ENCODE measurements around the gene AIF1L. TPM values are rescaled to one million over a fixed set of nuclear protein-coding genes. Genes with fewer than 3 reads are reported as not detected.
"Not testable (repeated sequence)": the region's sequence is repeated elsewhere in the genome, so short reads cannot be mapped to it uniquely, and the experiment has no call there.

Gene AIF1L
- total RNA-seq, 6 donors from 2014 or later, result 3.8 to 21.4 (median 10.5) TPM

DNA sequence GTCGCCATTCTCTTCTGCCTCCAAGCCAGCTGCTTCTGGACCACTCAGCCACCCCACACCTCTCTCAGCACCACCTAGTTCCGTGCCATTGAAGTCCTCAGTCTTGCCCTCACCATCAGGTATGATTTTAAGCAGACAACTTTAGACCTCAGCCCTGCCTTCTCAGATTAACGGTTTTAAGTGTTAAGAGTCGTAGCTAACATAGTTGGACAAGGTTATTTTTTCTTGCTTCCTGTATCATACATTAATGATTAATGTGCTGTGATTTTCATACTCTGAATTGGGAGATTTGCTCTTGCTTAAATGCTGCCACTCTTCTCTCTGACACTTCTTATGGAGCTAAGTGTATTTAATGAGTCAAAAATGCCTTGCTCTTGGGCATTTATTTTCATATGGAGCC, 49.9 kb downstream of the AIF1L start:
- WGBS, 2 donors, result 91 to 92% methylated on average over 4 of the region's 4 CpGs
- no peak overlapping the region for H3K4me3 ChIP-seq

DNA sequence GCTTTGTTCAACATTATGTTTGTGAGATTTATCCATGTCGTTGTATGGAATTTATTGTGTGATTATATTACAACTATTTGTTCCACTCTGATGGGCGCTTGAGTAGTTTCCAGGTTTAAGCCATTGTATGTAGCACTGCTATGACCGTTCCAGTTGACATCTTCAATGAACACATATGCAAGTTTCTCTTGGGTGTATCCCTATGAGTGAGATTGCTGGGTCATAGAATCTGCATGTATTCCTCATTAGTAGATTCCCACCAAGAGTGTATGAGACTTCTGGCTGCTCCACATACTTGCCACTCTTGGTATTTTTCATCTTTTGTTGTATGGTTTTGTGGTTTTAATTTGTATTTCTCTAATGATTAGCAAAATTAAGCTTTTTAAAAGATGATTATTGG, 51.9 kb downstream of the AIF1L start:
- Histone ChIP-seq H3K9me3 (no peaks in the 10 kb centered on the region), H3K27me3 (no peaks in the 10 kb centered on the region), H3K27ac (no peak overlapping the region), H3K4me3 (no peak overlapping the region), H3K4me1 (no peaks in the 10 kb centered on the region), H3K36me3 (peaks cover 64 to 100% (median 88%) of the 10 kb centered on the region in 4 donors)
- TF ChIP-seq POLR2AphosphoS5 (IDR thresholded peaks at IDR 0.05), result no peak
- TF ChIP-seq EP300 (IDR thresholded peaks at IDR 0.05), result no peak
- no peak for TF ChIP-seq POLR2A (IDR thresholded peaks at IDR 0.05)
- TF ChIP-seq, protein P1, sequence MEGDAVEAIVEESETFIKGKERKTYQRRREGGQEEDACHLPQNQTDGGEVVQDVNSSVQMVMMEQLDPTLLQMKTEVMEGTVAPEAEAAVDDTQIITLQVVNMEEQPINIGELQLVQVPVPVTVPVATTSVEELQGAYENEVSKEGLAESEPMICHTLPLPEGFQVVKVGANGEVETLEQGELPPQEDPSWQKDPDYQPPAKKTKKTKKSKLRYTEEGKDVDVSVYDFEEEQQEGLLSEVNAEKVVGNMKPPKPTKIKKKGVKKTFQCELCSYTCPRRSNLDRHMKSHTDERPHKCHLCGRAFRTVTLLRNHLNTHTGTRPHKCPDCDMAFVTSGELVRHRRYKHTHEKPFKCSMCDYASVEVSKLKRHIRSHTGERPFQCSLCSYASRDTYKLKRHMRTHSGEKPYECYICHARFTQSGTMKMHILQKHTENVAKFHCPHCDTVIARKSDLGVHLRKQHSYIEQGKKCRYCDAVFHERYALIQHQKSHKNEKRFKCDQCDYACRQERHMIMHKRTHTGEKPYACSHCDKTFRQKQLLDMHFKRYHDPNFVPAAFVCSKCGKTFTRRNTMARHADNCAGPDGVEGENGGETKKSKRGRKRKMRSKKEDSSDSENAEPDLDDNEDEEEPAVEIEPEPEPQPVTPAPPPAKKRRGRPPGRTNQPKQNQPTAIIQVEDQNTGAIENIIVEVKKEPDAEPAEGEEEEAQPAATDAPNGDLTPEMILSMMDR (IDR thresholded peaks at IDR 0.05), result no peak
- no peak for ATAC-seq (ENCODE audit: low FRiP score in 2 of 2)
- DNase-seq, result no peak
- WGBS, 2 donors, result 90 to 92% methylated on average over 3 of the region's 3 CpGs

More for the DNA sequence above, 49.9 kb downstream of the AIF1L start:
- Histone ChIP-seq H3K4me1 (no peaks in the 10 kb centered on the region), H3K36me3 (peaks cover 55 to 100% (median 81%) of the 10 kb centered on the region in 4 donors), H3K27ac (no peak overlapping the region), H3K27me3 (no peaks in the 10 kb centered on the region), H3K9me3 (no peaks in the 10 kb centered on the region)
- no peak for TF ChIP-seq POLR2AphosphoS5 (IDR thresholded peaks at IDR 0.05)
- no peak for TF ChIP-seq EP300 (IDR thresholded peaks at IDR 0.05)
- TF ChIP-seq POLR2A (IDR thresholded peaks at IDR 0.05), result no peak
- TF ChIP-seq, protein P1 (IDR thresholded peaks at IDR 0.05), result no peak
- DNase-seq (no peak), ATAC-seq (ENCODE audit: low FRiP score in 2 of 2) (no peak)

DNA sequence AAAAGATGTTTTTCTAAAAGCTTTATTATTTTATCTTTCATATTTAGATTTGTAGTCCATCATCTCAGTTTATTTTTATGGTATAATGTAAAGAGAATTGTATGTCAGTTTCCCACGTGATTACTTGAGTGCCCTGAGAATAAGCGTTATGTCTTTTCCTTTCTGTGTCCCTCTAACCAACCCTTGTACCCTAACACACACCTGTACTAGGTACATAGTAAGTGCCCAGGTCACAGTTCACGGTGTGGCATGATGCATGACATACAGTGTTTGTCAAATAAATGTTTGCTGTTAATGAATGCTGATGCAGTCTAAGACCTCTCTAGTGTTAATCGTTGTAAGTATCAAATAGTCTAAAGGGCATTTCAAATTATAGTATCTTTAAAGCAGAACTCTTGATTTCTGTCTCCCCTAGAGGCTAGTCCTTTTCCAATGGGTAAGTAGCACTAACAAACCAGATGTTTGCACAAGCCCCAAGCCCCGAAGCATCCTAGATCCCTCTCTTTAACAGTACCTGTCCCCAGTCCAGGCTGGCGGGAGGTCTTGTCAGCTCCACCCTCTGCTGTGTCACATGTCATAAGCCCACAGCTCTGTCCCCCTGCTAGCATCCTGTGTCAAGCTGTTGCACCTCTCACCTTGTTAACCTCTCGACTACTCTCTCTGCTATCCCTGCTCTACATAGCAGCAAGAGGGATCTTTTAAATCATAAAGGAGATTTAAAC, 52.8 kb downstream of the AIF1L start:
- 84 to 89% methylated on average over 7 of the region's 7 CpGs for WGBS, 2 donors
- Histone ChIP-seq H3K27me3 (no peaks in the 10 kb centered on the region), H3K4me3 (no peak overlapping the region), H3K9me3 (no peaks in the 10 kb centered on the region), H3K36me3 (peaks cover 66 to 100% (median 93%) of the 10 kb centered on the region in 4 donors), H3K27ac (no peak overlapping the region), H3K4me1 (no peaks in the 10 kb centered on the region)
- no peak for TF ChIP-seq POLR2AphosphoS5 (IDR thresholded peaks at IDR 0.05)
- DNase-seq (no peak), ATAC-seq (ENCODE audit: low FRiP score in 2 of 2) (no peak)

DNA sequence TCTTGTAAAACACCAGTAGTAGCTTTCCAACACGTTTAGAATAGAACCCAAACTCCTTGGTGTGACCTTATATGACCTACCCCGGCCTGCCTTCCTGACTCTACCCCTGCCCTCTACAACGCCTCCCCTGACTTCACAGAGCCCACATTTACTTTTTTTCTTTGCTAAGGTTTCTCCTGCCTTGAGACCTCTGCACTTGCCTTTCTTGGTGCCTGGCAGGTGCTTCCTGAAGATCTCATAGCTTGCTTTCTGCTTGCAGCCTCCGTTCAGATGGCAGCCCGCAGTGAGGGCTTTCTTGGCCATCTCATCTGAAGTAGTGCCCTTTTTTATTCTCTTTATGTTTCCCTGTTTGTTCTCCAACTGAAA, 53.3 kb downstream of the AIF1L start:
- 39 to 68% methylated on average over 5 of the region's 5 CpGs for WGBS, 2 donors

DNA sequence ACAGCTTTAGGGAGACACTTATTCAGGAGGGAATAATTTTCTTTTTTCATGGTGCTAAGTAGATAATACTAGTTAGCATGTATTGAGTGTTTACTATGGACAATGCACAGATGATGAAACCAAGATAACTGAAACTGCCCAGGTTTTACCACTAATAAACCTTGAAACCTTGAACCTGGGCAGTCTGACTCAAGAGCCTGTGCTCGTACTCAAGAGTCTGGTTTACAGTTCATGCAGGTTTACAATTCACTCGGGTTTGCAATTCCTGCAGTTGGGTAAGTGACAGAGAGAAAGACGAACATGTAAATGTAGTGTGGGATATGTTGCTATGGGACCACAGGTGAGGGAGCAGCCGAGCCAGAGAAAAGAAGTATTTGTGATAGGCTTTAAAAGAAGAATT, 57.3 kb downstream of the AIF1L start:
- no peak overlapping the region for H3K4me3 ChIP-seq
- 86 to 90% methylated on average over 4 of the region's 4 CpGs for WGBS, 2 donors
- peaks cover 34 to 98% (median 72%) of the 10 kb centered on the region in 4 donors for H3K36me3 ChIP-seq
- DNase-seq, result no peak
- TF ChIP-seq POLR2A (IDR thresholded peaks at IDR 0.05) (no peak), EP300 (IDR thresholded peaks at IDR 0.05) (no peak), POLR2AphosphoS5 (IDR thresholded peaks at IDR 0.05) (no peak)
- TF ChIP-seq, protein P1 (IDR thresholded peaks at IDR 0.05), result no peak
- H3K27ac ChIP-seq, result no peak overlapping the region
- no peaks in the 10 kb centered on the region for H3K27me3 ChIP-seq
- H3K9me3 ChIP-seq, result no peaks in the 10 kb centered on the region
- no peak for ATAC-seq (ENCODE audit: low FRiP score in 2 of 2)
- no peaks in the 10 kb centered on the region for H3K4me1 ChIP-seq

More for the DNA sequence above, 53.3 kb downstream of the AIF1L start:
- no peak for TF ChIP-seq POLR2AphosphoS5 (IDR thresholded peaks at IDR 0.05)
- no peak for TF ChIP-seq EP300 (IDR thresholded peaks at IDR 0.05)
- TF ChIP-seq, protein P1 (IDR thresholded peaks at IDR 0.05), result no peak
- TF ChIP-seq POLR2A (IDR thresholded peaks at IDR 0.05), result no peak
- no peak for ATAC-seq (ENCODE audit: low FRiP score in 2 of 2)
- Histone ChIP-seq H3K4me3 (no peak overlapping the region), H3K36me3 (peaks cover 61 to 100% (median 93%) of the 10 kb centered on the region in 4 donors), H3K27me3 (no peaks in the 10 kb centered on the region), H3K4me1 (no peaks in the 10 kb centered on the region), H3K27ac (no peak overlapping the region), H3K9me3 (no peaks in the 10 kb centered on the region)
- no peak for DNase-seq

DNA sequence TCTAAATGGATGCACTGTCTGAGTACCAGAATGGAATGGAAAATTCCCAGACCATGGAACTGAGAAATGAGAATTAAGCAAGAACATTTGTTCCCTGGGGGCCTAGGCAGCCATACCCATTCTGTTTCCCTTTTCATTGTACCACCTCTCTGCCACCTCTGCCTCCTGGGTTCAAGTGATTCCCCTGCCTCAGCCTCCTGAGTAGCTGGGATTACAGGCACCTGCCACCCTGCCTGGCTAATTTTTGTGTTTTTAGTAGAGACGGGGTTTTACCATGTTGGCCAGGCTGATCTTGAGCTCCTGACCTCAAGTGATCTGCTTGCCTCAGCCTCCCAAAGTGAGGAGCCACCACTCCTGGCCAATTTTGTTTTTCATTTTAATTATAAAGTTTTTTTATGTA, 62.3 kb downstream of the AIF1L start:
- 88 to 100% methylated on average over 1 of the region's 1 CpG for WGBS, 2 donors
- ATAC-seq (ENCODE audit: low FRiP score in 2 of 2); DNase-seq; H3K27me3 ChIP-seq; H3K9me3 ChIP-seq; H3K4me3 ChIP-seq; H3K4me1 ChIP-seq; H3K27ac ChIP-seq: not testable (repeated sequence)
- peaks cover 20 to 98% (median 67%) of the 10 kb centered on the region in 4 donors for H3K36me3 ChIP-seq
